Measurements from ENCODE around the gene C2orf78.

Gene C2orf78

GRCh38 chr2:73838889-73839534 lies 55.0 kb downstream of the C2orf78 start:
- Mint-ChIP-seq H3K9me3 (no peaks in the 10 kb centered on the region), H3K4me1 (ENCODE audit: low read depth) (peaks cover 18% of the 10 kb centered on the region), H3K27me3 (no peaks in the 10 kb centered on the region), H3K4me3 (no peak overlapping the region), H3K27ac (no peak overlapping the region), H3K36me3 (ENCODE audit: low read depth) (peaks cover 27% of the 10 kb centered on the region)

GRCh38 chr2:73839653-73840411 lies 55.8 kb downstream of the C2orf78 start:
- no peak overlapping the region for H3K4me3 Mint-ChIP-seq
- H3K36me3 Mint-ChIP-seq (ENCODE audit: low read depth) = peaks cover 29% of the 10 kb centered on the region
- H3K4me1 Mint-ChIP-seq (ENCODE audit: low read depth) = peaks cover 15% of the 10 kb centered on the region
- H3K27ac Mint-ChIP-seq = no peak overlapping the region
- H3K9me3 Mint-ChIP-seq = no peaks in the 10 kb centered on the region
- H3K27me3 Mint-ChIP-seq = no peaks in the 10 kb centered on the region

GRCh38 chr2:73841912-73842738 lies 58.1 kb downstream of the C2orf78 start:
- Mint-ChIP-seq H3K9me3 (no peaks in the 10 kb centered on the region), H3K27me3 (no peaks in the 10 kb centered on the region), H3K27ac (no peak overlapping the region), H3K4me1 (ENCODE audit: low read depth) (peaks cover 14% of the 10 kb centered on the region), H3K36me3 (ENCODE audit: low read depth) (peaks cover 44% of the 10 kb centered on the region), H3K4me3 (no peak overlapping the region)

GRCh38 chr2:73842739-73843019 lies 58.7 kb downstream of the C2orf78 start:
- Mint-ChIP-seq H3K27me3 (no peaks in the 10 kb centered on the region), H3K4me3 (no peak overlapping the region), H3K27ac (no peak overlapping the region), H3K4me1 (ENCODE audit: low read depth) (peaks cover 13% of the 10 kb centered on the region), H3K36me3 (ENCODE audit: low read depth) (peaks cover 49% of the 10 kb centered on the region), H3K9me3 (no peaks in the 10 kb centered on the region)

- no peaks in the 10 kb centered on the region for H3K27me3 Mint-ChIP-seq
- peaks cover 60% of the 10 kb centered on the region for H3K36me3 Mint-ChIP-seq (ENCODE audit: low read depth)
- H3K9me3 Mint-ChIP-seq = no peaks in the 10 kb centered on the region
- H3K4me1 Mint-ChIP-seq (ENCODE audit: low read depth) = peaks cover 10% of the 10 kb centered on the region
- H3K4me3 Mint-ChIP-seq = no peak overlapping the region
- no peak overlapping the region for H3K27ac Mint-ChIP-seq
These were observed 60.1 kb downstream of the C2orf78 start for GRCh38 chr2:73844087-73844486.

GRCh38 chr2:73850009-73850408 lies 66.0 kb downstream of the C2orf78 start:
- H3K4me1 Mint-ChIP-seq (ENCODE audit: low read depth) = peaks cover 6% of the 10 kb centered on the region
- peaks cover 56% of the 10 kb centered on the region for H3K36me3 Mint-ChIP-seq (ENCODE audit: low read depth)
- no peak overlapping the region for H3K27ac Mint-ChIP-seq
- H3K4me3 Mint-ChIP-seq = no peak overlapping the region
- no peaks in the 10 kb centered on the region for H3K9me3 Mint-ChIP-seq
- H3K27me3 Mint-ChIP-seq = no peaks in the 10 kb centered on the region

GRCh38 chr2:73851274-73851673 lies 67.3 kb downstream of the C2orf78 start:
- H3K36me3 Mint-ChIP-seq (ENCODE audit: low read depth) = peaks cover 45% of the 10 kb centered on the region
- no peaks in the 10 kb centered on the region for H3K27me3 Mint-ChIP-seq
- H3K9me3 Mint-ChIP-seq = no peaks in the 10 kb centered on the region

GRCh38 chr2:73852020-73852419 lies 68.0 kb downstream of the C2orf78 start:
- Mint-ChIP-seq H3K4me1 (ENCODE audit: low read depth) (peaks cover 21% of the 10 kb centered on the region), H3K27me3 (no peaks in the 10 kb centered on the region), H3K27ac (no peak overlapping the region), H3K4me3 (no peak overlapping the region), H3K36me3 (ENCODE audit: low read depth) (peaks cover 38% of the 10 kb centered on the region), H3K9me3 (no peaks in the 10 kb centered on the region)

More at GRCh38 chr2:73851274-73851673, 67.3 kb downstream of the C2orf78 start:
- Mint-ChIP-seq H3K4me1 (ENCODE audit: low read depth) (peaks cover 13% of the 10 kb centered on the region), H3K4me3 (no peak overlapping the region), H3K27ac (no peak overlapping the region)

GRCh38 chr2:73855526-73855925 lies 71.5 kb downstream of the C2orf78 start:
- H3K27ac Mint-ChIP-seq = peak overlapping the region; percentile 39
- H3K27me3 Mint-ChIP-seq = no peaks in the 10 kb centered on the region
- H3K4me1 Mint-ChIP-seq (ENCODE audit: low read depth) = peaks cover 45% of the 10 kb centered on the region
- no peak overlapping the region for H3K4me3 Mint-ChIP-seq
- peaks cover 27% of the 10 kb centered on the region for H3K36me3 Mint-ChIP-seq (ENCODE audit: low read depth)
- no peaks in the 10 kb centered on the region for H3K9me3 Mint-ChIP-seq

- H3K4me3 Mint-ChIP-seq = no peak overlapping the region
- H3K36me3 Mint-ChIP-seq (ENCODE audit: low read depth) = peaks cover 28% of the 10 kb centered on the region
- H3K9me3 Mint-ChIP-seq = no peaks in the 10 kb centered on the region
- H3K27me3 Mint-ChIP-seq = no peaks in the 10 kb centered on the region
- H3K27ac Mint-ChIP-seq = peak overlapping the region; percentile 46
- H3K4me1 Mint-ChIP-seq (ENCODE audit: low read depth) = peaks cover 46% of the 10 kb centered on the region
These were observed 72.2 kb downstream of the C2orf78 start for GRCh38 chr2:73856214-73856613.

- no peaks in the 10 kb centered on the region for H3K27me3 Mint-ChIP-seq
- H3K4me3 Mint-ChIP-seq = peak overlapping the region; percentile 40
- peak overlapping the region; percentile 79 for H3K27ac Mint-ChIP-seq
- H3K36me3 Mint-ChIP-seq (ENCODE audit: low read depth) = peaks cover 56% of the 10 kb centered on the region
- peaks cover 43% of the 10 kb centered on the region for H3K4me1 Mint-ChIP-seq (ENCODE audit: low read depth)
- no peaks in the 10 kb centered on the region for H3K9me3 Mint-ChIP-seq
These were observed 76.0 kb downstream of the C2orf78 start for GRCh38 chr2:73859721-73860586.

- Mint-ChIP-seq H3K4me1 (ENCODE audit: low read depth) (peaks cover 23% of the 10 kb centered on the region), H3K36me3 (ENCODE audit: low read depth) (peaks cover 75% of the 10 kb centered on the region), H3K9me3 (no peaks in the 10 kb centered on the region), H3K27me3 (no peaks in the 10 kb centered on the region), H3K27ac (no peak overlapping the region), H3K4me3 (no peak overlapping the region)
These were observed 79.0 kb downstream of the C2orf78 start for GRCh38 chr2:73862987-73863386.
